Limb (tissue), 2 donors: ENCODE results near the gene CPO.

Experiments
- DNase-seq, 2 donors: peaks; one replicate each; pipeline ENCODE4 v3.0.0-alpha.2; 2016; ENCODE audit errors: extremely low spot score in 2 of 2

Gene CPO

GRCh38 chr2:207012461-207012860 lies 73.1 kb downstream of the CPO start:
- DNase-seq: no peak

GRCh38 chr2:207014424-207014823 lies 75.1 kb downstream of the CPO start:
- DNase-seq: no peak

- DNase-seq: no peak
These were observed 76.6 kb downstream of the CPO start for GRCh38 chr2:207015901-207016300.
